GM12878 (cell line): ENCODE measurements around the gene TRIP4. TPM values are rescaled to one million over a fixed set of nuclear protein-coding genes. Genes with fewer than 3 reads are reported as not detected.

ENCODE experiments used
- ATAC-seq: fragments of 200-7000 bp; cut with Tn5 transposase; 3 replicates; pipeline ENCODE4 v1.9.1; 2020; ENCODE audit warnings: mild to moderate bottlenecking, moderate library complexity
- BruUV-seq: library from RNA; stranded (reverse); fragments of 400-500 nt; replicated peaks from 2 replicates; lab custom pipeline; 2021; lab: Mats Ljungman, UMichigan
- CTCF ChIA-PET: fragments of 300-600 bp; sonication (Branson Sonifier 250); formaldehyde crosslinking; extraction: SDS; loops from one replicate; lab custom pipeline; 2021; ENCODE audit warnings: inconsistent platforms; lab: Yijun Ruan, JAX
- POLR2A ChIA-PET: fragments of 350-600 bp; formaldehyde crosslinking; extraction: SDS; loops from one replicate; lab custom pipeline; 2021; ENCODE audit warnings: inconsistent platforms; lab: Charles Lee
- RAD21 ChIA-PET: fragments of 300-600 bp; sonication (Branson Sonifier 250); formaldehyde crosslinking; loops from one replicate; lab custom pipeline; 2023; ENCODE audit warnings: antibody characterized with exemption; ENCODE audit not compliant: unreplicated experiment; lab: Charles Lee
- SMC1A ChIA-PET: fragments of 300-600 bp; sonication (Branson Sonifier 250); formaldehyde crosslinking; loops from one replicate; lab custom pipeline; 2023; ENCODE audit not compliant: unreplicated experiment, uncharacterized antibody; lab: Charles Lee
- DNase-seq: peaks from one replicate; pipeline ENCODE4 v3.0.0-alpha.2; 2011; ENCODE audit warnings: low read depth, low spot score
- FAIRE-seq: peaks from 3 replicates; lab custom pipeline; 2011; peaks lifted over from hg19 to GRCh38; lab: Jason Lieb, UNC
- H2AFZ ChIP-seq: 2 replicates; pipeline ENCODE4 v1.6.0; 2011; ENCODE audit warnings: low read depth, low read length, control low read depth; ENCODE audit not compliant: control insufficient read depth
- H3K27ac ChIP-seq: 2 replicates; pipeline ENCODE4 v1.5.1; 2011; ENCODE audit warnings: control low read depth; ENCODE audit not compliant: control insufficient read depth, insufficient read depth
- H3K27me3 ChIP-seq, 2 experiments: replicated peaks in 1 of 2; 2 replicates each; pipeline versions ENCODE4 v1.6.0 to v1.6.1; 2011; ENCODE audit warnings: low read length in 1 of 2; ENCODE audit not compliant: control insufficient read depth in 2 of 2, insufficient read depth in 2 of 2
- H3K36me3 ChIP-seq, 2 experiments: 2 replicates each; pipeline ENCODE4 v1.5.1; 2011; ENCODE audit warnings: low read length in 1 of 2; ENCODE audit not compliant: control insufficient read depth in 2 of 2, insufficient read depth in 2 of 2
- H3K4me1 ChIP-seq: 2 replicates; pipeline ENCODE4 v1.6.1; 2011; ENCODE audit warnings: mild to moderate bottlenecking, low read length, moderate library complexity, mixed read lengths; ENCODE audit not compliant: control insufficient read depth, insufficient read depth
- H3K4me2 ChIP-seq: 2 replicates; pipeline ENCODE4 v1.6.0; 2011; ENCODE audit warnings: control low read depth; ENCODE audit not compliant: control insufficient read depth, insufficient read depth
- H3K4me3 ChIP-seq: fragments of 200-600 bp; sonication (generic); 2 replicates; pipeline ENCODE4 v1.5.1; 2016
- H3K79me2 ChIP-seq: 2 replicates; pipeline ENCODE4 v1.6.0; 2011; ENCODE audit warnings: low read length; ENCODE audit not compliant: control insufficient read depth, insufficient read depth
- H3K9ac ChIP-seq: 2 replicates; pipeline ENCODE4 v1.8.0; 2011; ENCODE audit warnings: low read length, control low read depth, mixed read lengths; ENCODE audit not compliant: control insufficient read depth, insufficient read depth
- H3K9me3 ChIP-seq: replicated peaks from 3 replicates; pipeline ENCODE4 v1.5.1; 2011; ENCODE audit warnings: mild to moderate bottlenecking, low read length; ENCODE audit not compliant: control insufficient read depth, insufficient read depth
- H4K20me1 ChIP-seq: 2 replicates; pipeline ENCODE4 v1.6.0; 2011; ENCODE audit not compliant: control insufficient read depth, insufficient read depth
- ELK1 ChIP-seq: IDR thresholded peaks from 2 replicates; pipeline ENCODE4 v1.6.1; 2012; ENCODE audit warnings: low read depth, low read length, improper control_type of control experiment
- IKZF1 ChIP-seq: fragments of 450-650 bp; conservative IDR thresholded peaks from 2 replicates; pipeline ENCODE4 v1.6.1; 2017; ENCODE audit warnings: antibody characterized with exemption, mild to moderate bottlenecking
- NR2C2 ChIP-seq: IDR thresholded peaks from 2 replicates; pipeline ENCODE4 v1.6.1; 2011; ENCODE audit warnings: borderline replicate concordance, low read depth; ENCODE audit not compliant: control insufficient read depth, insufficient read length
- PBX3 ChIP-seq: IDR thresholded peaks from 2 replicates; pipeline ENCODE4 v1.6.1; 2011; ENCODE audit warnings: mild to moderate bottlenecking, low read depth, low read length, moderate library complexity; ENCODE audit not compliant: insufficient replicate concordance
- PRDM15 ChIP-seq: fragments of 450-650 bp; formaldehyde crosslinking; IDR thresholded peaks from 2 replicates; pipeline ENCODE4 v1.4.0; 2020; ENCODE audit warnings: mild to moderate bottlenecking, moderate library complexity
- TCF3 ChIP-seq: IDR thresholded peaks from 2 replicates; pipeline ENCODE4 v1.6.1; 2012; ENCODE audit warnings: low read depth, mild to moderate bottlenecking, low read length, borderline replicate concordance; ENCODE audit not compliant: insufficient read depth
- ZBED1 ChIP-seq: IDR thresholded peaks from 2 replicates; pipeline ENCODE4 v1.6.1; 2016; ENCODE audit warnings: borderline replicate concordance
- ZNF274 ChIP-seq: IDR thresholded peaks from one replicate; pipeline ENCODE4 v1.8.0; 2011; ENCODE audit not compliant: insufficient read length, insufficient read depth
- ZNF622 ChIP-seq: fragments of 450-650 bp; IDR thresholded peaks from 2 replicates; pipeline ENCODE4 v1.6.1; 2017; ENCODE audit warnings: mild to moderate bottlenecking, inconsistent platforms
- WGBS: methylation state at CpG from one replicate; pipeline ENCODE4 v1.1.6; 2016; ENCODE audit warnings: low lambda C conversion rate; ENCODE audit not compliant: insufficient replicate concordance, insufficient coverage; ENCODE audit errors: missing lambda C conversion rate; 5-methylcytosine and 5-hydroxymethylcytosine counted together
- in situ Hi-C: fragments of 300-500 bp; cut with MboI; formaldehyde crosslinking; loops from 9 replicates; pipeline ENCODE4 v1.14.3; 2018; ENCODE audit warnings: mixed read lengths
- intact Hi-C: fragments of 100-400 bp; cut with micrococcal nuclease; formaldehyde crosslinking; loops from one replicate; pipeline ENCODE4 v1.14.2; 2022; ENCODE audit not compliant: unreplicated experiment
- polyA plus RNA-seq, 11 experiments: library from polyadenylated mRNA; depleted of rRNA in 4 of 11; unstranded in 6 of 11; stranded (reverse) in 5 of 11; fragments of >200 nt; fragmentation: Nextera tagmentation in 4 of 11; fragmentation: Illumina TruSeq in 1 of 11; extraction: Ambion mirVana in 4 of 11; extraction: Trizol in 1 of 11; gene quantifications; 1 replicate in 1 of 11; 2 replicates in 10 of 11; pipeline versions ENCODE4 v1.2.1 to v1.2.3, GENCODE V29; 2011 to 2016; ENCODE audit warnings: inconsistent platforms in 2 of 11, missing spikeins in 2 of 11, low read depth in 1 of 11
- total RNA-seq, 4 experiments: library from RNA; depleted of rRNA in 3 of 4; stranded (reverse); fragments of >200 nt in 3 of 4; fragmentation: Illumina TruSeq in 1 of 4; extraction: Trizol in 1 of 4; gene quantifications; 2 replicates each; pipeline versions ENCODE4 v1.2.1 to v1.2.3, GENCODE V29; 2013 to 2021

The TRIP4 gene
- total and polyA plus RNA-seq, 10 of the 15 experiments (the other 5 are each of a cell fraction or from before 2014, with no cell fraction given) = 6.4 to 24.5 (median 20.0) TPM

- TF ChIP-seq ELK1 (no peak), ZBED1 (no peak)
Observed at GRCh38 chr15:64455961-64456371, 68.3 kb downstream of the TRIP4 start (continued).

GRCh38 chr15:64456634-64457108 lies 69.0 kb downstream of the TRIP4 start:
- TF ChIP-seq NR2C2 = no peak
- no peak for TF ChIP-seq IKZF1
- no peak for TF ChIP-seq ZBED1
- no peak for TF ChIP-seq PBX3
- no peak for TF ChIP-seq PRDM15 (CRISPR knock-in tag)
- TF ChIP-seq TCF3 = no peak
- no peak for TF ChIP-seq ZNF622
- no peak for TF ChIP-seq ZNF274
- POLR2A ChIA-PET = interaction anchor here (0.6 to 1.7 kb wide), 2 partner anchors 11 to 1060 kb away, joined by 3 read pairs; no protein-coding TSS in a partner anchor
- peaks cover 16% of the 10 kb centered on the region for H3K79me2 ChIP-seq
- H3K27ac ChIP-seq = no peak overlapping the region; the same call in 1 of the 2 replicates
- no peaks in the 10 kb centered on the region for H3K27me3 ChIP-seq
- FAIRE-seq (no peak), DNase-seq (no peak), ATAC-seq (no peak)
- no peak overlapping the region for H3K4me2 ChIP-seq
- intact Hi-C loops (no loop called here), in situ Hi-C loops (no loop called here)
- CTCF ChIA-PET = interaction anchor here (0.9 to 1.6 kb wide), 4 partner anchors 29 to 239 kb away, joined by 3 read pairs; no protein-coding TSS in a partner anchor
- WGBS = 100% methylated on average over 1 of the region's 1 CpG
- H2AFZ ChIP-seq = no peak overlapping the region
- H3K4me3 ChIP-seq = no peak overlapping the region
- H3K36me3 ChIP-seq = no peaks in the 10 kb centered on the region; a peak in 1 of 4 replicates
- H3K9ac ChIP-seq = no peak overlapping the region
- SMC1A ChIA-PET = interaction anchor here (1.3 to 2.6 kb wide), 4 partner anchors 8 to 119 kb away, joined by 3 to 12 read pairs (median 4); no protein-coding TSS in a partner anchor
- H3K4me1 ChIP-seq = peaks cover 22% of the 10 kb centered on the region
- H3K9me3 ChIP-seq = no peaks in the 10 kb centered on the region
- RAD21 ChIA-PET = interaction anchor here (1.0 to 3.0 kb wide), 4 partner anchors 26 to 195 kb away, joined by 3 to 6 read pairs (median 4); no protein-coding TSS in a partner anchor
- H4K20me1 ChIP-seq = no peaks in the 10 kb centered on the region
- no TSS peak for BruUV-seq
